HG03354 (cell line): Measurements from ENCODE around the gene AAK1.
"Not testable (repeated sequence)": the region's sequence is repeated elsewhere in the genome, so short reads cannot be mapped to it uniquely, and the experiment has no call there.

Experiments
- ATAC-seq: cut with Tn5 transposase; IDR thresholded peaks from one replicate; pipeline ENCODE4 v1.9.1; 2021; ENCODE audit warnings: mild to moderate bottlenecking; ENCODE audit not compliant: unreplicated experiment, poor library complexity, severe bottlenecking

The AAK1 gene

GRCh38 chr2:69554568-69554967 lies 89.0 kb downstream of the AAK1 start:
- ATAC-seq: peak; percentile 34

GRCh38 chr2:69553991-69554390 lies 89.5 kb downstream of the AAK1 start:
- ATAC-seq: no peak

DNA sequence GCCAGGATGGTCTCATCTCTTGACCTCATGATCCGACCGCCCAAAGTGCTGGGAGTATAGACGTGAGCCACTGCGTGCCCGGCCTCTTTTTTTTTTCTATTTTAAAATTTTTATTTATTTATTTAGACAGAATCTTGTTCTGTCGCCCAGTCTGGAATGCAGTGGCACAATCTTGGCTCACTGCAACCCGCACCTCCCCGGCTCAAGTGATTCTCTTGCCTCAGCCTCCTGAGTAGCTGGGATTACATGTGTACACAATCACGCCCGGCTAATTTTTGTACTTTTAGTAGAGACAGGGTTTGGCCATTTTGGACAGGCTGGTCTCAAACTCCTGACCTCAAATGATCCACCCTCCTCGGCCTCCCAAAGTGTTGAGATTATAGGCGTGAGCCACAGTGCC lies 93.0 kb downstream of the AAK1 start:
- not testable (repeated sequence) for ATAC-seq

- ATAC-seq: no peak
These were observed 94.1 kb downstream of the AAK1 start for GRCh38 chr2:69549421-69549820.

- ATAC-seq: no peak
These were observed 95.4 kb downstream of the AAK1 start for GRCh38 chr2:69547984-69548715.

GRCh38 chr2:69546646-69547045 lies 96.9 kb downstream of the AAK1 start:
- ATAC-seq: no peak

GRCh38 chr2:69545477-69545932 lies 98.0 kb downstream of the AAK1 start:
- ATAC-seq: peak; percentile 77

DNA sequence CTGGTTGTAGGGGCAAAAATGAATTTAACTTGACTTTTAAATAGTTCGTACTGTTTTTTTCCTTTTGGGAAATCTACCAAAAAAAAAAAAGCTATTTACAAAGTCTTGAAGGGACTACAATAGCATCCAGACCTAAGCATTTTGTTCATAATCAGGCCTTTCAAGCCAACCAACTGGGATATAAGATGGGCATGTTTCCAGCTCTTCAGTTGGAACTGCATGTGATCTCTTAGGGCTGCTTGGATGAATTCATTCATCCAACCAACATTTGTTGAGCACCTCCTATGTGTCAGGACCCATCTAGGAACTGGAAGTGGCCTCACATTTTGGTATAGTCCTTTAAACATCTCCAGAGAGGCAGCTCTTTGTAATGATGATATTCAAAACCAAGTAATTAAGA lies 98.6 kb downstream of the AAK1 start:
- no peak for ATAC-seq

DNA sequence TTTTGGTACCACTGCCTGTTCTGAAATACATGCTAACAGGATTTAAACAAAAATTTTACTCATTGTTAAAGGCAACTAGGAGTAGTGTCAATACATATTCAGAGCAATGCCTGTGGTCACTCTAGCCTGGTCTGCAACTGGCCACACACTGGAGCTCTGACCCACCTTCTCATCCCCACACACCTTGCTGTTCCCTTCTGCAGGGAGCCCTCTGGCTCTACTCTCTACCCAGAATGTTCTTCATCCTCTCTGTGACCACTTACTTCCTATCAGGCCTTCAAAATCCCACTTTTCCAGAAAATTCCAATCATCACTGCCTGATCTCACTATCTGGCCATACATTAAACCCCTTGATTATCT lies 104.0 kb downstream of the AAK1 start:
- ATAC-seq: no peak

- ATAC-seq: no peak
These were observed 104.5 kb downstream of the AAK1 start for GRCh38 chr2:69538872-69539548.

GRCh38 chr2:69538249-69538648 lies 105.3 kb downstream of the AAK1 start:
- no peak for ATAC-seq

DNA sequence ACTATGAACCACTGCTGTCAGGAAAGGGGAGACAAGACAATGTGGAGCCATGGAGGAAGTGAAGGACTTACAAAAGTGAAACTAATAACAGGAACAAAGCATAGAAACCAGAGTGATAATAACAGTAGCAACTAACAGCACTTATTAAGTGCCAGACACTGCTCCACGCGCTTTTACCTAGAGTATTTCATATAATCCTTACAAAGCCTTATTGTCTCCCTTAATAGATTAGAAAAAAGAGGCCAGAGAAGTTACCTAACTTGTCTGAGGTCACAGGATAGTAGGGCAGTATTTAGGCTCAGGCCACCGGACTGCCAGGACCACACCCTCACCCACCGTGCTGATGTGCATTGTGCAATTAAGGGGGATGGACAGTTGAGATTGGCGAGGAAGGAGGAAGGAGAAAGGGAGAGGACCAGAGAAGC lies 107.7 kb downstream of the AAK1 start:
- ATAC-seq: peak; percentile 79

DNA sequence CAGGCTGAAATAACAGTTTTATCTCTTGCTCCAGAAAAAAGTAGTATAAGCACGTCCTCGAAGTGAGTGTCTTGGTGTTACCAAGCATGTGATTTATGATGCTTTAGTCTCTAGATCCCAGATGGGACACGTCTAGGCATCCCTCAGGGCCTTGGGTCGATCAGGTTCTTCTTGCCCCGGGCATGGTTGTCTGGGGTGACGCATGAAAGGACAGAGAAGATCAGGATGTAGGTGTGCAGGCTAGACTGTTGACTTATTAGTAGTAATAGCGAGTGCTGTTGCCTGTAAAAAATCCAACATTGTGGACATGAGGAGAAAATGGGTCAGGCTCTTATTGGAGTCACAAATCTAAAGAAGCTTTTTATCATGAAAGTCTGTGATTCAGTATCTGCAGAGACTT lies 112.4 kb downstream of the AAK1 start:
- no peak for ATAC-seq

- no peak for ATAC-seq
These were observed 114.1 kb downstream of the AAK1 start for GRCh38 chr2:69529480-69529879.

- no peak for ATAC-seq
These were observed 118.3 kb downstream of the AAK1 start for GRCh38 chr2:69525261-69525660.

DNA sequence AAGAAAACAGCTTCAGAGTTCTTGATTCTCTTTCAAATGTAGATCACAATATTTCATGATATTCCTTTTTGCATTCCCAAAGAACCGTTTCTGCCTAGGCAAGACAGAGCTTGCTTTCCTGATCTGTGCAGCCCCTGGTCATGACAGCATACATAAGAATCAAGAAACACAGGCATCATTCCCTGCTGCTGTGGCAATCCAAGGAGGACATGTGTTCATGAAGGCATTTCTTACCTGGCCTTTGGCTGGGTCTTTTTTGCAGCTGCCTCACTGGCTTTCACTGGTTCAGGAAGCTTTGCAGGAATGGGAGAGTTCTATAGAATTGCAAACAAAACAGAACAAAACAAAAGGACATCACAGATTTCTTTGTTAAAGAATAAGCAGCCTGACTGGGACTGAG lies 118.7 kb downstream of the AAK1 start:
- no peak for ATAC-seq

- no peak for ATAC-seq
These were observed 121.8 kb downstream of the AAK1 start for GRCh38 chr2:69521747-69522146.

DNA sequence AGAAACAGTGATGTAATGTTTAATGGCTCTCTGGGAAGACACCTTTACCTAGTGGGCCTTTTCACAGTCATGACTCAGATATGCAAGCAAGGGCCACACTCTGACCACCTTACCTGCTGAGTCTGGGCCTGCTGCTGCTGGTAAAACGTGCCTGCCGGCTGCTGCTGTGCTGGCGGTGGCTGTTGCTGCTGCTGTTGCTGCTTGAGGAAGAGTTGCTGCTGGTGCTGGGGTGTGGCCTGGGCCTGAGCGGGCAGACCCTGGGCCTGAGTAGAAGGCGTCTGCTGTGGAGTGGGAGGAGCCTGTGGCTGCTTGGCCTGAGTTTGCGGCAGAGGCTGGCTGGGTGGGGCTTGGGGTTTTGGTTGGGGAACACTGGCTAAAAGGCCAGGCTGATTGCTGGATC lies 124.7 kb downstream of the AAK1 start:
- no peak for ATAC-seq

DNA sequence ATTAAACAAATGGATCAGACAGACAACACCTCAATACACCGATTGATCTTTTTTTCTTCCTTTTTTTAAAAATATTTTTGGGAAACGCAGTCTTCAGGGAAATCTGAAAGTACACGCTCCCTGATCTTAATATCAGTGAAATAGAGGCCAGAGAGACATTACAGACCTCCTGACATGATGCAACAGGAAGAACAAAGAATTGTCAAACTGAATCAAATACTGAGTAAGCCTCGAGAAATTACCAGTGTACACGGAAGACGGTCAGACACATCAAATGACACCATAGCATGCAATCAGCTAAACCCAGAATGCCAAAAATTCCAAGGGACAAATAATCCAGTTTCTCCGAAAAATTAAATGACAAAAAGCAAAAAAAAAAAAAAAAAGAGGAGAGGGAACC lies 126.1 kb downstream of the AAK1 start:
- ATAC-seq: no peak

DNA sequence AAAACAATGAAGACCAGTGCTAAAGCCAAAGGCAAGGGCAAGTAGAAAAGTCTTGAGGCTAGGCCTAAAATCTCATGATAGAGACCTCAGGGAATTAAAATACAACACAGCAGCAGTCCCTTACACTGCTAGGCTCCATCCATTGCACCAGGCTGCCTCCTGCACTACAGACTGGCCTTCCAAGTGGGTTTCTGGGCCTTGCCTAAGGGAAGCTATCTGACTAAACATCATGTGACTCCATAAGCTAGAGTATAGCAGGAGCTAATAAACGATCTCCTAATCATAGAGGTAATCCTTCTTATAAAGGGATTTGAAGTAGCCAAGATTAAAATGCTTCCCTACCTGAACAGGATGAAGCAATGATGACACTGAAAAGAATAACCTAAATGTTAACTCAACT lies 128.7 kb downstream of the AAK1 start:
- ATAC-seq: no peak

DNA sequence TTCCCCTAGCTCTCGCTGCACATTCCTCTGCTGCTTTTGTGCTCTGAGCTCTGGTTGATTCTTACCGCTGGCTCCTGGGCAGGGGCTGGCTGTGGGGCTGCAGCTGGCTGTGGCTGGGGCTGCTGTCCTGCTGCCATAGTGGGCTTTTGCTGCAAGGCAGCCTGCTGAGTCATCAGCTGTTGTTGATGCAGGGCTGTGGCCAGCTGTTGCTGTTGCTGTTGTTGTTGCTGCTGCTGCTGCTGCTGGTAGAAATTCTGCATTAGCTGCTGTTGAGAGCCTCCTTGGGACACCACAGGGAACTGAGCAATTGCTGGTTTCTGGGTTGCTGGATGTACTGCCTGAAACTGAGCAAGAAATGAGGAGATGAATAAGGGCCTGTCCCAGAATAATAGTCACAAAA lies 129.1 kb downstream of the AAK1 start:
- no peak for ATAC-seq
